HL-60 (cell line): ENCODE measurements around the gene KCNJ6.

Source experiments
- POLR2AphosphoS5 ChIP-seq: IDR thresholded peaks from 2 replicates; pipeline ENCODE4 v1.6.1; 2012; ENCODE audit warnings: low read depth
- TF ChIP-seq, protein P1 (sequence below): IDR thresholded peaks from one replicate; pipeline ENCODE4 v1.5.1; 2011; ENCODE audit warnings: low read length, control low read depth, inconsistent platforms; ENCODE audit not compliant: insufficient read depth
- TF ChIP-seq, protein P2 (sequence below): IDR thresholded peaks from 2 replicates; pipeline ENCODE4 v1.6.1; 2012; ENCODE audit warnings: low read depth; ENCODE audit not compliant: insufficient replicate concordance

GRCh38 chr21:37746849-37747248 lies 169.4 kb downstream of the KCNJ6 start:
- TF ChIP-seq, protein P1, sequence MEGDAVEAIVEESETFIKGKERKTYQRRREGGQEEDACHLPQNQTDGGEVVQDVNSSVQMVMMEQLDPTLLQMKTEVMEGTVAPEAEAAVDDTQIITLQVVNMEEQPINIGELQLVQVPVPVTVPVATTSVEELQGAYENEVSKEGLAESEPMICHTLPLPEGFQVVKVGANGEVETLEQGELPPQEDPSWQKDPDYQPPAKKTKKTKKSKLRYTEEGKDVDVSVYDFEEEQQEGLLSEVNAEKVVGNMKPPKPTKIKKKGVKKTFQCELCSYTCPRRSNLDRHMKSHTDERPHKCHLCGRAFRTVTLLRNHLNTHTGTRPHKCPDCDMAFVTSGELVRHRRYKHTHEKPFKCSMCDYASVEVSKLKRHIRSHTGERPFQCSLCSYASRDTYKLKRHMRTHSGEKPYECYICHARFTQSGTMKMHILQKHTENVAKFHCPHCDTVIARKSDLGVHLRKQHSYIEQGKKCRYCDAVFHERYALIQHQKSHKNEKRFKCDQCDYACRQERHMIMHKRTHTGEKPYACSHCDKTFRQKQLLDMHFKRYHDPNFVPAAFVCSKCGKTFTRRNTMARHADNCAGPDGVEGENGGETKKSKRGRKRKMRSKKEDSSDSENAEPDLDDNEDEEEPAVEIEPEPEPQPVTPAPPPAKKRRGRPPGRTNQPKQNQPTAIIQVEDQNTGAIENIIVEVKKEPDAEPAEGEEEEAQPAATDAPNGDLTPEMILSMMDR, result no peak
- TF ChIP-seq, protein P2, sequence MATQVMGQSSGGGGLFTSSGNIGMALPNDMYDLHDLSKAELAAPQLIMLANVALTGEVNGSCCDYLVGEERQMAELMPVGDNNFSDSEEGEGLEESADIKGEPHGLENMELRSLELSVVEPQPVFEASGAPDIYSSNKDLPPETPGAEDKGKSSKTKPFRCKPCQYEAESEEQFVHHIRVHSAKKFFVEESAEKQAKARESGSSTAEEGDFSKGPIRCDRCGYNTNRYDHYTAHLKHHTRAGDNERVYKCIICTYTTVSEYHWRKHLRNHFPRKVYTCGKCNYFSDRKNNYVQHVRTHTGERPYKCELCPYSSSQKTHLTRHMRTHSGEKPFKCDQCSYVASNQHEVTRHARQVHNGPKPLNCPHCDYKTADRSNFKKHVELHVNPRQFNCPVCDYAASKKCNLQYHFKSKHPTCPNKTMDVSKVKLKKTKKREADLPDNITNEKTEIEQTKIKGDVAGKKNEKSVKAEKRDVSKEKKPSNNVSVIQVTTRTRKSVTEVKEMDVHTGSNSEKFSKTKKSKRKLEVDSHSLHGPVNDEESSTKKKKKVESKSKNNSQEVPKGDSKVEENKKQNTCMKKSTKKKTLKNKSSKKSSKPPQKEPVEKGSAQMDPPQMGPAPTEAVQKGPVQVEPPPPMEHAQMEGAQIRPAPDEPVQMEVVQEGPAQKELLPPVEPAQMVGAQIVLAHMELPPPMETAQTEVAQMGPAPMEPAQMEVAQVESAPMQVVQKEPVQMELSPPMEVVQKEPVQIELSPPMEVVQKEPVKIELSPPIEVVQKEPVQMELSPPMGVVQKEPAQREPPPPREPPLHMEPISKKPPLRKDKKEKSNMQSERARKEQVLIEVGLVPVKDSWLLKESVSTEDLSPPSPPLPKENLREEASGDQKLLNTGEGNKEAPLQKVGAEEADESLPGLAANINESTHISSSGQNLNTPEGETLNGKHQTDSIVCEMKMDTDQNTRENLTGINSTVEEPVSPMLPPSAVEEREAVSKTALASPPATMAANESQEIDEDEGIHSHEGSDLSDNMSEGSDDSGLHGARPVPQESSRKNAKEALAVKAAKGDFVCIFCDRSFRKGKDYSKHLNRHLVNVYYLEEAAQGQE, result no peak
- no peak for TF ChIP-seq POLR2AphosphoS5
